ENCODE results near the gene FCHSD2.

GRCh38 chr11:73147771-73148681 is 5.9 kb upstream of the FCHSD2 start:
- TF ChIP-seq POLR2A (IDR thresholded peaks at IDR 0.05) (no peak), CTCF (IDR thresholded peaks at IDR 0.05) (no peak)

Measured in lower leg skin (tissue), 3 donors.